WTC11 (cell line): ENCODE measurements around the gene ITPR3.

Experiments used
- CBFB ChIP-seq: sonication (generic); formaldehyde crosslinking; IDR thresholded peaks from 2 replicates; pipeline ENCODE4 v1.8.1; 2022; ENCODE audit warnings: mild to moderate bottlenecking, low read depth, missing genetic modification reagents
- CTCF ChIP-seq: fragments of 200-600 bp; IDR thresholded peaks from 2 replicates; pipeline ENCODE4 v1.8.0; 2022; ENCODE audit warnings: antibody characterized with exemption
- E2F1 ChIP-seq: sonication (generic); formaldehyde crosslinking; IDR thresholded peaks from 2 replicates; pipeline ENCODE4 v1.8.0; 2022; ENCODE audit warnings: mild to moderate bottlenecking, missing genetic modification reagents
- HMGXB4 ChIP-seq: sonication (generic); formaldehyde crosslinking; IDR thresholded peaks from 2 replicates; pipeline ENCODE4 v1.8.1; 2023; ENCODE audit warnings: mild to moderate bottlenecking, moderate library complexity, missing genetic modification reagents
- IRF1 ChIP-seq: sonication (generic); formaldehyde crosslinking; IDR thresholded peaks from 2 replicates; pipeline ENCODE4 v1.8.0; 2023; ENCODE audit warnings: missing genetic modification reagents
- MAX ChIP-seq: sonication (generic); formaldehyde crosslinking; IDR thresholded peaks from 2 replicates; pipeline ENCODE4 v1.8.0; 2022; ENCODE audit warnings: mild to moderate bottlenecking, missing genetic modification reagents
- NR2C2 ChIP-seq: sonication (generic); formaldehyde crosslinking; IDR thresholded peaks from 2 replicates; pipeline ENCODE4 v1.8.0; 2022; ENCODE audit warnings: mild to moderate bottlenecking, missing genetic modification reagents
- SMAD3 ChIP-seq: sonication (generic); formaldehyde crosslinking; IDR thresholded peaks from 2 replicates; pipeline ENCODE4 v1.8.0; 2022; ENCODE audit warnings: missing genetic modification reagents, mild to moderate bottlenecking, borderline replicate concordance
- USF2 ChIP-seq: sonication (generic); formaldehyde crosslinking; IDR thresholded peaks from 2 replicates; pipeline ENCODE4 v1.8.1; 2023; ENCODE audit warnings: mild to moderate bottlenecking, missing genetic modification reagents, moderate library complexity
- ZNF121 ChIP-seq: sonication (generic); formaldehyde crosslinking; IDR thresholded peaks from 2 replicates; pipeline ENCODE4 v1.8.0; 2023; ENCODE audit warnings: missing genetic modification reagents
- ZNF232 ChIP-seq: sonication (generic); formaldehyde crosslinking; IDR thresholded peaks from 2 replicates; pipeline ENCODE4 v1.8.0; 2022; ENCODE audit warnings: mild to moderate bottlenecking, missing genetic modification reagents
- ZNF671 ChIP-seq: fragments of 250-450 bp; sonication (Bioruptor Pico); IDR thresholded peaks from 2 replicates; pipeline ENCODE4 v1.8.0; 2021; ENCODE audit warnings: mild to moderate bottlenecking
- TF ChIP-seq, protein P1 (sequence below): sonication (generic); formaldehyde crosslinking; conservative IDR thresholded peaks from 2 replicates; pipeline ENCODE4 v1.8.1; 2022; ENCODE audit warnings: mild to moderate bottlenecking, missing genetic modification reagents
- TF ChIP-seq, protein P2 (sequence below): sonication (generic); formaldehyde crosslinking; IDR thresholded peaks from 2 replicates; pipeline ENCODE4 v1.8.1; 2022; ENCODE audit warnings: mild to moderate bottlenecking, moderate library complexity, missing genetic modification reagents

DNA sequence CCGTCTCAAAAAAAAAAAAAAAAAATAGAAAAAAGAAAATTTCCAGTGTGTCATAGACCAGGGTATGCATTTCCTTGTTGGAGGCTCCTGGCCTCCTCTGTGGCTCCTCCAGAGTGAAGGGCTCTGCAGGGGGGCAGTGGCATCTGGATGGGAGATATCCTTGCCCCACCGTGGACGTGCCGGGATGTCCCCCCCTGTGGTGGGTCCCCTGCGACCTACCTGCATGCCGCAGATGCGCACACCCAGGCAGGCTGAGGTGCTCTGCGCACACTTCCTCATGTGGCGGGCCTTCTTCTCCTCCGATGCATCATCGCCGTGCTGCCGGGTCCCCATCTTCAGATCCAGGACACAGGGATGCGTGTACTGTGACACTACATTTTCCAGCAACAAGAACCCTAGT is 104.1 kb downstream of the ITPR3 start:
- no peak for TF ChIP-seq CTCF
- TF ChIP-seq, protein P1, sequence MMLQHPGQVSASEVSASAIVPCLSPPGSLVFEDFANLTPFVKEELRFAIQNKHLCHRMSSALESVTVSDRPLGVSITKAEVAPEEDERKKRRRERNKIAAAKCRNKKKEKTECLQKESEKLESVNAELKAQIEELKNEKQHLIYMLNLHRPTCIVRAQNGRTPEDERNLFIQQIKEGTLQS (CRISPR knock-in tag), result no peak
- TF ChIP-seq ZNF671, result no peak
- TF ChIP-seq HMGXB4 (CRISPR knock-in tag), result no peak
- TF ChIP-seq CBFB, result no peak
- no peak for TF ChIP-seq ZNF232
- TF ChIP-seq ZNF121 (CRISPR knock-in tag), result no peak
- TF ChIP-seq MAX (CRISPR knock-in tag), result no peak
- no peak for TF ChIP-seq NR2C2 (CRISPR knock-in tag)
- TF ChIP-seq E2F1 (CRISPR knock-in tag), result no peak
- TF ChIP-seq, protein P2, sequence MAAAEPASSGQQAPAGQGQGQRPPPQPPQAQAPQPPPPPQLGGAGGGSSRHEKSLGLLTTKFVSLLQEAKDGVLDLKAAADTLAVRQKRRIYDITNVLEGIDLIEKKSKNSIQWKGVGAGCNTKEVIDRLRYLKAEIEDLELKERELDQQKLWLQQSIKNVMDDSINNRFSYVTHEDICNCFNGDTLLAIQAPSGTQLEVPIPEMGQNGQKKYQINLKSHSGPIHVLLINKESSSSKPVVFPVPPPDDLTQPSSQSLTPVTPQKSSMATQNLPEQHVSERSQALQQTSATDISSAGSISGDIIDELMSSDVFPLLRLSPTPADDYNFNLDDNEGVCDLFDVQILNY (CRISPR knock-in tag), result no peak
- no peak for TF ChIP-seq IRF1 (CRISPR knock-in tag)
- no peak for TF ChIP-seq USF2
- TF ChIP-seq SMAD3 (CRISPR knock-in tag), result no peak
